ENCODE measurements around the gene DDI2.

DDI2 gene

DNA sequence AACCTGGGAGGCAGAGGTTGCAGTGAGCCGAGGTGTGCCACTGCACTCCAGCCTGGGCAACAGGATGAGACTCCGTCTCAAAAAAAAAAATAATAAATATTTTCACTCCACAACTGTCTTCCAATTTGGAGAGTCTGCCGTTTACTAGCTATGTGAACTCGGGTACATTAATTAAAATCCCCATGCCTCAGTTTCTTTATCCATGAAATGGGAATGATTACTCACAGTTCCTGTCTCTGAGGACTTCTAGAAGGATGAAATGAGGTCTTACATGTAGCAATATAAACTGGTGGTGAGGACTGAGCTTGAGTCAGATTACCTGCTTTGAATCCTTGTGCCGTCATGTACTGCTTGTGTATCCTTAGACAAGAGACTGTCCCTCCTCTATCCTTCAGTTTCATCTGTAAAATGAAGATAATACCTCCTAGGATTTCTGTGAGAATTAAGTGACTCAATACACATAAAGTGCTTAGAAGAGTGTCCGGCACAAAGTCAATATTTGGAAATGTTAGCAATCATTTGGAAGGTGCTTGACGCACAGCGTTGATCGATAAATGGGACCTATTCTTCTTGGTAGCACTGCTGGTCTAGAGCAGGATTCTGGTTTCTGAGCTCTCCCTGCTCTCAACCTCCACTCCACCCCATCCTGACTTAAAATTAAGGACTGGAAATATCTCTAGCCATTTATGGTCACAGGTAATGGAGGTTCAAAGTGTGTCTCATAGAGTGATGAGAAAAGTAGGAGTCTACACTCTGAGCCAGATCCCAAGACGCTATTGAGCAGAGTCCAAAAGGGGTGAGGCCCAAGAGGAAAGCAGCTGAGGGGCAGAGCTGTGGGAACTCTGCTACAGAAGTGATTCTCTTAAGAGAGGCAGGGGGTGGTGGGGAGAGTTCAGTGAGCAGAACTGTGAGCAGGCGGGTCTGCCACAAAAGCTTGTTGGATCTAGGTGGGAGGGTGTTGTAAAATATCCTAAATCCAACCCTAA lies 11.6 kb upstream of the DDI2 start:
- no peak for DNase-seq

GRCh38 chr1:15609631-15610030 lies 7.6 kb upstream of the DDI2 start:
- DNase-seq = no peak

DNA sequence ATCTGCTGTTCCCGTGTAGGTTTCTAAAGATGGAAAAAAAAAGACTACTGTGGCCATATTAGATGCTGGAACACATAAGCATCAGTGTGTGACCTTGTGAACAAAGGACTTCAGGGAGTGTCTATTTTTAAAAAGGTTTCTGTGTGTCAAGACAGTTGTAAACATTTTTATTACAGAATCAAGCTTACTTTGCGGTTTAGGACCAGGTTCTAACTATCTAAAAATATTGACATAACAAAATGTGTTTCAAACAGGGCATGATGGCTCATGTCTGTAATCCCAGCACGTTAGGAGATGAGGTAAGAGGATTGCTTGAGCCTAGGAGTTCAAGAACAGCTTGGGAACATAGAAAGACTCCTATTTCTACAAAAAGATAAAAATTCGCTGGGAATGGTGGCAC lies 7.1 kb upstream of the DDI2 start:
- DNase-seq = peak; percentile 80 to 95

GRCh38 chr1:15616373-15617172 lies 685 bp upstream of the DDI2 start:
- DNase-seq = no peak

DNA sequence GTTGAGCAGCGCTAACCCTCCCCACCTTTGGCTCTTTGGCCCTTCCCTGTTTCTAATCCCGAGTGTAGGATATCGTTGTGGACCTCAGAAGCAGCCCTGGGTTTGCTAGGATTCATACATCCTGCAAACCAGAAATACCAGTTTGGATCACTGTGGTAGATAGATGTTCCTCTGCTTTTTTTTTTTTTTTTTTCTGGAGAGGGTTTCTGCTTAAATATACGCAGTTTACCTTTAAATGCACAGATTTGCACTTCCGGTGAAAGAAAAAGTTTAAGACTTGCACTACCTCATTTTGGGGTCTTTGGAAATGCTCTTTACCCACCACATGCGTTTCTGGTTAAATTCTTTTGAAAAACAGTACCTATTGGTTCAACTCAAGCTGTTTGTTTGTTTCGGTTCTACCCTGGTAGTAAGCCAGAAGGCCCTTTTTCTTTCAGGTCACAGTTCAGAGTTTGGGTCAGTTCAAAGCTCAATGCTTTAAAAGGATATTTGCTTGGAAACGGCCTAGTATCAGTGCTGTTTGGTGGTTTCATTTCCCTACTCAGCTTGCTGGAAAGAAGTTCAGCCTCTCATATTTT lies 908 bp downstream of the DDI2 start:
- DNase-seq = peak; percentile 55 to 75

GRCh38 chr1:15618655-15619525 lies 1.6 kb downstream of the DDI2 start:
- DNase-seq = no peak

DNA sequence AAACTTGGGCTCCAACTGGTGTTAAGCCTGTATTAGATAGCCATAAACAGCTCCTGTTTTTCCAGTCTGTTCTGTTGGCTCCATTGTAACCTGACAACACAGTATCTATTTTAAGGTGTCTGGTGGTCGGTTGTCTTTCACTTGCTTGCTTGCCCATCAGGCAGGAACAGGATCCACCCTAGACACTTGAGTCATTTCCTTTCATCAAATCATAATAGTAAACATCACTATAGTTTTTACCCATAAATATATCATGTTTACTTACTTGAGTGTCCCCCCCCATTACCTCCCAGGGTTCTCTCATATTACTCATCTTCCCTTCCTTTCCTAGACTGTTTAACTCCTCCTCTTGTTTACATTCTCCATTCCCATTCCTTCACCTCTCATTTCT lies 2.9 kb downstream of the DDI2 start:
- DNase-seq = no peak

DNA sequence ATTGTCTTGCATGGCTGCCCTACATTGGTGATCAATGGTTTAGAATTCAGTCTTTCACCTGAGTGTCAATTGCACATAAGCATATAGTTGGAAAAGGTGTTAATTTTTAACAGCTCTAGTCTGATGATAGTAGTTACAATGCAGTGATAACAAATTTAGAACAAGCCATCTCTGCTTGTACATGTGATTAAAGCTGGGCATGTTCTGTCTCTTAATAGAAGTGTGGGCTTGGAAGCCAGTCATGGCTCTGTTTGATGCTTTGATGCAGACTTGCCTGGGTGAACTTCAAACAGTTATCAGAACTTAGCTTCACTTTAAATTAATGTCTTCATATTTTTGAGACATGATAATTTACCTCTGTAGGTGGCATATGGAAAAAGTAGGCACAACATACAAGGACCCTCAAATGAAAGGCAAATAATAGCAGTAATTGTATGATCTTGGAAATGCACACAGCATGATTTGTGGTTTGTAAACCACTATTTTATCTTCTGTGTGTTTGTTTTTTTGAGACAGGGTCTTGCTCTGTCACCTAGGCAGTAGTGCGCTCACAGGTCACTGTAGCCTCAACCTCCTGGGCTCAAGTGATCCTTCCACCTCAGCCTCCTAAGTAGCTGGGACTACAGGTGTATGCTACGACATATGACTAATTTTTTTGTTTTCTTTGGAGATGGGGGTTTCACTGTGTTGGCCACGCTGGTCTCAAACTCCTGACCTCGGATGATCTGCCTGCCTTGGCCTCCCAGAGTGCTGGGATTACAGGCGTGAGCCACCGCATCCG lies 3.8 kb downstream of the DDI2 start:
- no peak for DNase-seq

- no peak for DNase-seq
Measured at GRCh38 chr1:15621975-15622374, 4.7 kb downstream of the DDI2 start.

GRCh38 chr1:15622712-15623373 lies 5.6 kb downstream of the DDI2 start:
- no peak for DNase-seq

- DNase-seq = no peak
Measured at GRCh38 chr1:15623435-15623834, 6.2 kb downstream of the DDI2 start.

- no peak for DNase-seq
Measured at GRCh38 chr1:15624133-15624714, 7.0 kb downstream of the DDI2 start.

- DNase-seq = no peak
Measured at GRCh38 chr1:15625056-15625917, 8.0 kb downstream of the DDI2 start.

- no peak for DNase-seq
Measured at GRCh38 chr1:15626269-15626950, 9.2 kb downstream of the DDI2 start.

DNA sequence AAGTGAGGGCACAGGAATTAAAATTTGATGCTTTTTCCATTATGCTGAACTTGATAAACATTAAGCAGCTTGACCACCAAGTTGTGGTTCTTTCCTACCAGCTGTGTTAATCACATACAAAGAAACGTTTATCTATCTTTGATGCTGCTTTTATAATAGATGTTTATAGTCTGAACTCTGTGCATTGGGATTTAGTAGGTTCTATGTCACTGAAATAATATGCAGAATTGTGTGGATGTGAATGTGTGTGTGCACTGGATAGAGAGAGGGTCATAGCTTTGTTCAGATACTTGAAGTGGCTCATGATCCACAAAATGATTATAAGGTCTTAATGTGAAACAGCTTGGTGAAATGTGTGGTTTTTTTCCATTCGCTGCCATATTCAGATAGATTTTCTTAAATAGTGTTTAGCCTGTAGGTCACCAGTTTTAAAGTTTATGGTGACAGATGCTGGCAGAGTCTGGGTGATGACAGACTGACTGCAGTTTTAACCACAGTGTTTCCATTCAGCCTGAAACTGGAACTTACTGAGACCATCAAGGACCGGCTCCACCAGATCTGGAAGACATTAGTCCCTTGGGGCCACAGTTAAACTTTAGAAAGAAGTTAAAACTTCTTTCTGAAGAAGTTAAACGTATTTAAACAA lies 10.2 kb downstream of the DDI2 start:
- no peak for DNase-seq

- no peak for DNase-seq
Measured at GRCh38 chr1:15628003-15628402, 10.7 kb downstream of the DDI2 start.

DNA sequence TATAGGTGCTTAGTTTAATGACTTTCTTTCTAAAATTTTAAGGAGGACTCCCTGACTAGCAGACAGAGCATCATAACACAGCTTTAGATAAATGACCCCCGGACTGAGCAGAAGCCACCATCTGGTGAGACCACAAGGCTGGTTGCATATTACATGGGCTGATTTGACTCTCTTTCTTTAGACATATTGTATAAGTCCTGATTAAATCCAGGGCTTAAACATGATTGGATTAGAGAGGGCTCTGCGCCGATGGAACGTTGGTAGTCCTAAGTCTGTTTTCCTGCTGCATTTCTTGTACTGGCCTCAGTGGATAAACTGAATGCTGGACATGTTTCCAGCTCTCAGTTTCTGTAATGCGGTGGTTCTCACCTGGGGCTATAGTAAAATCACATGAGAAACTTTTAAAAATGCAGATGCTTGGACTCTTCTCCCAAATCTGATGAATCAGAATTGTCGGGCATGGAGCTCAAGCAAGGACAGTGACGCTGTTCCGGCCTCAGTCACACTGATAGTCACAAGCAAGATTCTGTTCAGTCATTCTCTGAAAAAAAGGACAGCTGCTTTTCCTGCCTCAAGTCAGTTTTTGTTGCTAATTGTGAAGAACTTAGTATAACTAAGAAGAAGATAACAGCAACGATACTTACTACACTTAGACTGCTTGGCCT lies 16.6 kb downstream of the DDI2 start:
- no peak for DNase-seq

- DNase-seq = no peak
Measured at GRCh38 chr1:15636436-15636835, 19.2 kb downstream of the DDI2 start.

Data from NCI-H526 (cell line).